H9 (cell line): ENCODE data around the gene TMED7. TPM values are rescaled to one million over a fixed set of nuclear protein-coding genes. Genes with fewer than 3 reads are reported as not detected.

Experiments
- DNase-seq: peaks from one replicate; pipeline ENCODE4 v3.0.0-alpha.2; 2017
- H2AFZ ChIP-seq: one replicate; pipeline ENCODE4 v1.6.1; 2013; ENCODE audit warnings: mild to moderate bottlenecking, low read length, control low read depth, moderate library complexity
- H2AK5ac ChIP-seq: 2 replicates; pipeline ENCODE4 v1.6.1; 2013; ENCODE audit warnings: low read length, control low read depth, mixed read lengths; ENCODE audit not compliant: insufficient read length
- H2BK120ac ChIP-seq: one replicate; pipeline ENCODE4 v1.6.1; 2013; ENCODE audit warnings: low read depth, mild to moderate bottlenecking, low read length, control low read depth, inconsistent platforms; ENCODE audit not compliant: poor library complexity, severe bottlenecking
- H2BK12ac ChIP-seq: 2 replicates; pipeline ENCODE4 v1.6.1; 2013; ENCODE audit warnings: low read length, control low read depth, mixed read lengths, low read depth; ENCODE audit not compliant: insufficient read length
- H2BK15ac ChIP-seq: 2 replicates; pipeline ENCODE4 v1.6.1; 2013; ENCODE audit warnings: low read depth, low read length, control low read depth
- H2BK20ac ChIP-seq: one replicate; pipeline ENCODE4 v1.6.1; 2013; ENCODE audit warnings: low read depth, mild to moderate bottlenecking, low read length, control low read depth, inconsistent platforms; ENCODE audit not compliant: poor library complexity, severe bottlenecking
- H2BK5ac ChIP-seq: 2 replicates; pipeline ENCODE4 v1.6.1; 2013; ENCODE audit warnings: low read length, control low read depth, mixed read lengths; ENCODE audit not compliant: insufficient read length
- H3K14ac ChIP-seq: 2 replicates; pipeline ENCODE4 v1.6.1; 2013; ENCODE audit warnings: low read length, control low read depth; ENCODE audit not compliant: insufficient read depth
- H3K18ac ChIP-seq: 2 replicates; pipeline ENCODE4 v1.6.1; 2013; ENCODE audit warnings: low read depth, mild to moderate bottlenecking, mixed read lengths, low read length, control low read depth; ENCODE audit not compliant: insufficient read length
- H3K23ac ChIP-seq: 2 replicates; pipeline ENCODE4 v1.6.1; 2013; ENCODE audit warnings: low read length, control low read depth, mixed read lengths, low read depth; ENCODE audit not compliant: insufficient read length
- H3K23me2 ChIP-seq: 2 replicates; pipeline ENCODE4 v1.6.1; 2013; ENCODE audit warnings: low read depth, mild to moderate bottlenecking, mixed read lengths, low read length, control low read depth; ENCODE audit not compliant: insufficient read length, poor library complexity, severe bottlenecking
- H3K27ac ChIP-seq: 2 replicates; pipeline ENCODE4 v1.5.1; 2013; ENCODE audit warnings: low read length, control low read depth, mixed read lengths, low read depth; ENCODE audit not compliant: insufficient read length
- H3K27me3 ChIP-seq: 2 replicates; pipeline ENCODE4 v1.6.1; 2013; ENCODE audit warnings: low read length, control low read depth, inconsistent platforms; ENCODE audit not compliant: insufficient read depth
- H3K4ac ChIP-seq: 2 replicates; pipeline ENCODE4 v1.6.1; 2013; ENCODE audit warnings: low read depth, mild to moderate bottlenecking, control low read depth, inconsistent platforms, low read length, moderate library complexity
- H3K4me1 ChIP-seq: 2 replicates; pipeline ENCODE4 v1.6.1; 2013; ENCODE audit warnings: low read length, control low read depth, inconsistent platforms; ENCODE audit not compliant: insufficient read depth
- H3K4me2 ChIP-seq: 2 replicates; pipeline ENCODE4 v1.6.1; 2013; ENCODE audit warnings: low read length, control low read depth, mixed read lengths; ENCODE audit not compliant: insufficient read length, insufficient read depth
- H3K56ac ChIP-seq: 2 replicates; pipeline ENCODE4 v1.6.1; 2013; ENCODE audit warnings: low read depth, mild to moderate bottlenecking, mixed read lengths, low read length, control low read depth; ENCODE audit not compliant: insufficient read length
- H3K79me1 ChIP-seq: 2 replicates; pipeline ENCODE4 v1.6.1; 2013; ENCODE audit warnings: low read depth, mild to moderate bottlenecking, moderate library complexity, low read length, control low read depth, inconsistent platforms; ENCODE audit not compliant: insufficient read depth, poor library complexity, severe bottlenecking
- H3K79me2 ChIP-seq: 2 replicates; pipeline ENCODE4 v1.6.1; 2013; ENCODE audit warnings: low read length, control low read depth, inconsistent platforms; ENCODE audit not compliant: insufficient read depth
- H3K9ac ChIP-seq: 2 replicates; pipeline ENCODE4 v1.6.1; 2013; ENCODE audit warnings: low read length, control low read depth, mixed read lengths; ENCODE audit not compliant: insufficient read length; ENCODE audit errors: extremely low read depth
- H3K9me3 ChIP-seq: one replicate; pipeline ENCODE4 v1.6.1; 2013; ENCODE audit warnings: low read depth, low read length, inconsistent platforms; ENCODE audit not compliant: control insufficient read depth
- H3T11ph ChIP-seq: one replicate; pipeline ENCODE4 v1.6.1; 2013; ENCODE audit warnings: mild to moderate bottlenecking, low read length, control low read depth, inconsistent platforms
- H4K20me1 ChIP-seq: one replicate; pipeline ENCODE4 v1.6.1; 2013; ENCODE audit not compliant: control insufficient read depth, insufficient read length, insufficient read depth
- H4K5ac ChIP-seq: 2 replicates; pipeline ENCODE4 v1.6.1; 2013; ENCODE audit warnings: low read depth, mild to moderate bottlenecking, mixed read lengths, low read length, control low read depth; ENCODE audit not compliant: insufficient read length
- H4K8ac ChIP-seq: replicated peaks from 2 replicates; pipeline ENCODE4 v1.6.1; 2013; ENCODE audit warnings: low read length, control low read depth, mixed read lengths, low read depth; ENCODE audit not compliant: insufficient read length
- H4K91ac ChIP-seq: 2 replicates; pipeline ENCODE4 v1.6.1; 2013; ENCODE audit warnings: low read depth, mild to moderate bottlenecking, moderate library complexity, mixed read lengths, low read length, control low read depth; ENCODE audit not compliant: insufficient read length
- H3K27ac Mint-ChIP-seq, 3 experiments: 2 replicates in 2 of 3; 3 replicates in 1 of 3; pipeline ENCODE4 v1.8.0; 2020 to 2021; ENCODE audit warnings: mixed read lengths in 3 of 3, mild to moderate bottlenecking in 1 of 3, moderate library complexity in 1 of 3
- H3K27me3 Mint-ChIP-seq: 2 replicates; pipeline ENCODE4 v1.8.0; 2021; ENCODE audit warnings: low read depth, mild to moderate bottlenecking, moderate library complexity, mixed read lengths
- H3K36me3 Mint-ChIP-seq, 3 experiments: 2 replicates in 2 of 3; 3 replicates in 1 of 3; pipeline ENCODE4 v1.8.0; 2020 to 2021; ENCODE audit warnings: low read depth in 3 of 3, mixed read lengths in 3 of 3; ENCODE audit not compliant: insufficient read depth in 1 of 3
- H3K4me1 Mint-ChIP-seq, 2 experiments: 2 replicates each; pipeline ENCODE4 v1.8.0; 2020; ENCODE audit warnings: mixed read lengths in 2 of 2
- H3K4me3 Mint-ChIP-seq, 2 experiments: 2 replicates in 1 of 2; 3 replicates in 1 of 2; pipeline ENCODE4 v1.8.0; 2020 to 2021; ENCODE audit warnings: mild to moderate bottlenecking in 2 of 2, mixed read lengths in 2 of 2, moderate library complexity in 1 of 2
- H3K9me3 Mint-ChIP-seq, 2 experiments: 2 replicates in 1 of 2; 3 replicates in 1 of 2; pipeline ENCODE4 v1.8.0; 2020; ENCODE audit warnings: mild to moderate bottlenecking in 2 of 2, mixed read lengths in 2 of 2, moderate library complexity in 1 of 2
- CTCF ChIP-seq: fragments of 200-600 bp; sonication (generic); conservative IDR thresholded peaks from 3 replicates; pipeline ENCODE4 v1.8.0; 2021; ENCODE audit warnings: antibody characterized with exemption, mild to moderate bottlenecking
- WGBS: extraction: QIAGEN DNeasy Blood & Tissue Kit; methylation state at CpG from one replicate; pipeline ENCODE4 v1.1.7; 2013; ENCODE audit warnings: missing lambda C conversion rate, low lambda C conversion rate, mixed read lengths; ENCODE audit not compliant: insufficient read length; ENCODE audit errors: extremely low coverage; 5-methylcytosine and 5-hydroxymethylcytosine counted together
- total RNA-seq: library from RNA; stranded (reverse); gene quantifications from 2 replicates; pipeline ENCODE4 v1.2.1, GENCODE V29; 2021

TMED7 gene
- total RNA-seq, 1 experiment from 2014 or later, result 68.8 TPM

DNA sequence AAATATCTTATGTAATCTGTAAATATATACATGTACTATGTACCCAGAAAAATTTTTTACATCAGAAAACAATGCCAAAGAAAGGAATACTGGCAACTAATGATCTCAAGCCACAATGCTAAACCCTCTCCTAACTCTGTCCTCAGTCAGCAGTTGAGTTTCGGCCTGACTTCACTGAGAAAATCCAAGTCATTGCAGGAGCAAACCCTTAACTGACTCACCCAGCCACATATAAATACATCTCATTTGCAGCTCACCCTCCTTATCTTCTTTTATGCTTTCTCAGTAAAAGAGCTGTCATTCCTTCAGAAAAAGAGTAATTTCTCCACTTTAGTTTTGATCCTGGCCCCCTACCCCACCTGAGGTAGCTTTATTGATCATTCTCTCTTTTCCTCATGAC lies 46.1 kb upstream of the TMED7 start:
- Histone ChIP-seq H4K91ac (no peak overlapping the region), H3K79me2 (no peaks in the 10 kb centered on the region), H2BK20ac (no peak overlapping the region), H3K79me1 (no peaks in the 10 kb centered on the region), H2BK15ac (no peak overlapping the region), H3K4me2 (no peak overlapping the region), H3K23me2 (no peaks in the 10 kb centered on the region), H4K5ac (no peak overlapping the region), H3K56ac (no peak overlapping the region), H2AFZ (no peak overlapping the region), H2BK12ac (no peak overlapping the region), H3K9me3 (no peaks in the 10 kb centered on the region), H3K18ac (no peak overlapping the region), H3K14ac (no peak overlapping the region), H4K20me1 (no peaks in the 10 kb centered on the region), H3K4me1 (no peaks in the 10 kb centered on the region), H3T11ph (no peak overlapping the region), H3K4ac (no peak overlapping the region), H3K27ac (no peak overlapping the region), H3K9ac (no peak overlapping the region), H4K8ac (no peak overlapping the region), H3K27me3 (no peaks in the 10 kb centered on the region), H2AK5ac (no peak overlapping the region), H2BK5ac (no peak overlapping the region), H3K23ac (no peak overlapping the region), H2BK120ac (no peak overlapping the region)
- no peak for TF ChIP-seq CTCF
- H3K4me1 Mint-ChIP-seq, result no peaks in the 10 kb centered on the region
- H3K27ac Mint-ChIP-seq, result no peak overlapping the region
- no CpG with 5 or more reads among the region's 1 CpG for WGBS
- H3K27me3 Mint-ChIP-seq, result no peaks in the 10 kb centered on the region
- H3K9me3 Mint-ChIP-seq, result peaks cover 31% of the 10 kb centered on the region in 2 experiments
- no peak for DNase-seq
- H3K36me3 Mint-ChIP-seq, result peaks cover 12 to 35% (median 15%) of the 10 kb centered on the region in 3 experiments
- H3K4me3 Mint-ChIP-seq, result no peak overlapping the region
